BLaER1 treated with 17β-estradiol and CSF1 and Interleukin-3, amounts not matched to agents 10 nM and 100 nM (cell line): ENCODE measurements around the gene MACROH2A2.

Source experiments
- H3K27ac ChIP-seq, 11 experiments: shearing (Covaris generic); formaldehyde crosslinking; 2 replicates each; pipeline ENCODE4 v1.8.1; 2022
- H3K27me3 ChIP-seq, 11 experiments: shearing (Covaris generic); formaldehyde crosslinking; 2 replicates each; pipeline ENCODE4 v1.8.1; 2022
- H3K36me3 ChIP-seq, 11 experiments: shearing (Covaris generic); formaldehyde crosslinking; 2 replicates each; pipeline ENCODE4 v1.8.1; 2022
- H3K4me1 ChIP-seq, 10 experiments: shearing (Covaris generic); formaldehyde crosslinking; 2 replicates each; pipeline ENCODE4 v1.8.1; 2022
- H3K4me2 ChIP-seq, 11 experiments: shearing (Covaris generic); formaldehyde crosslinking; 2 replicates each; pipeline ENCODE4 v1.8.1; 2022
- H3K4me3 ChIP-seq, 10 experiments: shearing (Covaris generic); formaldehyde crosslinking; 2 replicates each; pipeline ENCODE4 v1.8.1; 2022
- H3K9ac ChIP-seq, 11 experiments: shearing (Covaris generic); formaldehyde crosslinking; 2 replicates each; pipeline ENCODE4 v1.8.1; 2022
- H3K9me3 ChIP-seq, 11 experiments: shearing (Covaris generic); formaldehyde crosslinking; replicated peaks in 1 of 11; 2 replicates each; pipeline ENCODE4 v1.8.1; 2022
- H4K20me1 ChIP-seq, 11 experiments: shearing (Covaris generic); formaldehyde crosslinking; 2 replicates each; pipeline ENCODE4 v1.8.1; 2022
- Cebpa-rat ChIP-seq, 11 experiments: shearing (Covaris generic); IDR thresholded peaks; 2 replicates each; pipeline ENCODE4 v1.8.1; 2022

The MACROH2A2 gene

DNA sequence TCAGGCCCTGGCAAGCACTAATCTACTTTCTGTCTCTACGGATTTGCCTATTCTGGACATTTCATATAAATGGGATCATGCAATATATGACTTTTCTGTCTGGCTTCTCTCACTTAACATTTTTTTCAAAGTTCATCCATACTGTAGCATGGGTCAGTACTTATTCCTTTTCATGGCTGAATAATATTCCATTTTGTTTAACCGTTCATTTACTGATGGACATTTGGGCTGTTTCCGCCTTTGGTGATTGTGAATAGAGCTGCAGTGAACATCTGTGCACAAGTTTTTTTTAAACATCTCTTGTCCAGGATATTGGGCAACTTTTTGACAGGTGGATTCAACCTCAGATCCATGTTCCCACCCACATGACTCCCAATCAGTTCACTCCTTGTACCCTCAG lies 49.0 kb downstream of the MACROH2A2 start:
- Histone ChIP-seq H3K9me3 (no peaks in the 10 kb centered on the region), H3K4me2 (no peak overlapping the region), H3K4me1 (peaks cover 0 to 4% (median 2%) of the 10 kb centered on the region in 10 experiments; a peak in 9 of 20 replicates), H3K27me3 (no peaks in the 10 kb centered on the region), H4K20me1 (no peaks in the 10 kb centered on the region), H3K4me3 (no peak overlapping the region), H3K36me3 (peaks cover 47 to 95% (median 79%) of the 10 kb centered on the region in 11 experiments), H3K9ac (no peak overlapping the region), H3K27ac (no peak overlapping the region)
- TF ChIP-seq Cebpa-rat (IDR thresholded peaks at IDR 0.05): no peak

DNA sequence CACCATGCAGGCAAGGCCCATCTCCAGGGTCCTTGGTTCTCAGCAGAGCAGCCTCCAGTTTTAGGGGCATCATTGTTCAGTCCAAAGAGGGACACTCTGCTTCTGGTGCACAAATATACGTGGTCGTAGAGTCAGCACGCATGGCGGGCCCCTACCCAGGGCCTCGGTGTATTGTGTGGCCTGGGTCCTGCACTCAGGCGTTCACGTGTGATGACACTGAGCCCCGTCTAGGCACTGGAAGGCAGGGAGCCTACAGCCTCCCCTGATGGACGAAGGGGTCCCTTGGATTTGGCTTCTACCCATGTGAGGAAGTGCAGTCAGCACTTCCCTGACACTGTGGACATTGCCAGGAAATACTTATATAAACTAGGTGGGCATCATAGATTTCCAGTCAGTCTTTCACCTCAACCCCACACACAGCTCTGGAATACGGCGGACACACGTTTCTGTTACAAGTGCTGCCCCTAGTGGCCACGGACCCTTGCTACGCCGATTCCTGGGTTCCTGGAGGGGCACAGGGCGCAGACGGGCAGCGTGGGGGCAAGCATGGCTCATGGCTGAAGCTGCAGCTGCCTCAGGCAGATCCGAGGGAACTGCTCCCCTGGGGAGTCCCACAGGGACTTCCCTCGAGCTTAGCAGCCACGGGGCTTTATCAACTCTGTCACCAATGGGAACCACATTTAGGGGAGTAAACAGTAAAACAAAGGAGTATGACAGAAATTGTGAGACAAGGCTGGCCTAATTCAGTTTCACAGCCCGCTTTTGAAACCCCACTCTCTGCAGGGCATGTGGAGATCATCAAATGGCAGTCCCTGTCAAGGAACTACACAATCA lies 54.5 kb downstream of the MACROH2A2 start:
- peak overlapping the region in 10 of 11 experiments; percentile 9 to 68 (median 52); a peak in 19 of 22 replicates for H3K4me2 ChIP-seq
- no peak for TF ChIP-seq Cebpa-rat (IDR thresholded peaks at IDR 0.05)
- H3K27me3 ChIP-seq: no peaks in the 10 kb centered on the region
- no peaks in the 10 kb centered on the region for H3K9me3 ChIP-seq
- no peak overlapping the region for H3K9ac ChIP-seq
- H3K27ac ChIP-seq: peak overlapping the region in 5 of 11 experiments; percentile 1 to 32 (median 23); a peak in 9 of 22 replicates
- peaks cover 31 to 87% (median 63%) of the 10 kb centered on the region in 11 experiments for H3K36me3 ChIP-seq
- H3K4me3 ChIP-seq: no peak overlapping the region
- peaks cover 0 to 14% (median 0%) of the 10 kb centered on the region in 11 experiments; a peak in 1 of 22 replicates for H4K20me1 ChIP-seq
- peaks cover 10 to 32% (median 20%) of the 10 kb centered on the region in 10 experiments; a peak in 19 of 20 replicates for H3K4me1 ChIP-seq

DNA sequence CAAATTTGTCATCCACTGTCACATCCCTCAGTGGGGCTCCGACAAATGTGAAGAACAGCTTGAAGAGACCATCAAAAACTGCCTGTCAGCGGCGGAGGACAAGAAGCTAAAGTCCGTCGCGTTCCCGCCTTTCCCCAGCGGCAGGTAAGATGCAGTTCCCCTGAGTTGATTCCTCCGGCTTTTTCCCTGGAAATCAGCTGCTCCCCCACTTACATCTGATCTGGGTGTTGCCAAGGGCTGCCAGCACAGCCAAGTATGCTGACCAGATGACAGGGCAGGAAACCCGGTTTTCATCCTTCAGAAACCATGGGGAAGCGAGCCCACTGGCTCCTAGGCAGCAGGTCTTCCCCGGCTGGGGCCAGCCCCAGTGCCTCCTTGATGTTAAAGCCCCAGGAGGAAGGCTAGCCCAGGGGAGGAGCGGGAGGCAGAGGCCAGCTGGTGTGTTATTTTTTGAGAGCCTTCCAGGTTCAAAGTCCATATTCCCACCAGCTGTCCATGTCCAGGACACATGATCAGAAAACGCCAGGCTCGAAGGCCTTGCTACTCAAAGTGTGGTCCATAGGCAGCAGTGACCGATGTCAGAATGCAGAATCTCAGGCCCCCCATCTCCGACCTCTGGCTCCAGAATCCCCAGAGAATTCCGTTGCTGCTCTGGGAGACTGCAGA lies 56.6 kb downstream of the MACROH2A2 start:
- Histone ChIP-seq H3K9ac (no peak overlapping the region), H3K9me3 (no peaks in the 10 kb centered on the region), H3K4me1 (peaks cover 10 to 52% (median 38%) of the 10 kb centered on the region in 10 experiments; a peak in 19 of 20 replicates), H3K27me3 (no peaks in the 10 kb centered on the region), H3K36me3 (peaks cover 50 to 87% (median 67%) of the 10 kb centered on the region in 11 experiments), H3K27ac (no peak overlapping the region), H3K4me3 (no peak overlapping the region), H4K20me1 (peaks cover 0 to 22% (median 0%) of the 10 kb centered on the region in 11 experiments; a peak in 2 of 22 replicates), H3K4me2 (no peak overlapping the region)
- no peak for TF ChIP-seq Cebpa-rat (IDR thresholded peaks at IDR 0.05)

DNA sequence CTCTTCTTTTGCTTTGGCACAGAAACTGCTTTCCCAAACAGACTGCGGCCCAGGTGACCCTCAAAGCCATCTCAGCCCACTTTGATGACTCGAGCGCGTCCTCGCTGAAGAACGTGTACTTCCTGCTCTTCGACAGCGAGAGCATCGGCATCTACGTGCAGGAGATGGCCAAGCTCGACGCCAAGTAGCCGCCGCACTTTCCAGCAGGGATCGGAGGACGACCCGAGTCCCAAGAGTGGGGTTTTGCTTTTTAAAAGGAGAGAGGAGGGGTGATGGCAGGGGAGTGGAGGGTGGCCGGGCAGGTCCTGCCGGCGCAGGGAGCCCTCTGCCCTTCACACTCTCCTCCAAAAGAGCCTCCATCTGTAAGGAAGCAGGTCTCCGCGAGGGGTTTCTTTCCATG lies 58.9 kb downstream of the MACROH2A2 start:
- H3K36me3 ChIP-seq: peaks cover 59 to 79% (median 66%) of the 10 kb centered on the region in 11 experiments
- H3K27me3 ChIP-seq: no peaks in the 10 kb centered on the region
- no peak for TF ChIP-seq Cebpa-rat (IDR thresholded peaks at IDR 0.05)
- H3K27ac ChIP-seq: peak overlapping the region in 1 of 11 experiments; percentile 39; a peak in 1 of 22 replicates
- no peaks in the 10 kb centered on the region for H3K9me3 ChIP-seq
- H4K20me1 ChIP-seq: peaks cover 0 to 31% (median 0%) of the 10 kb centered on the region in 11 experiments; a peak in 2 of 22 replicates
- no peak overlapping the region for H3K4me3 ChIP-seq
- H3K4me2 ChIP-seq: no peak overlapping the region
- H3K9ac ChIP-seq: no peak overlapping the region
- peaks cover 10 to 51% (median 37%) of the 10 kb centered on the region in 10 experiments; a peak in 19 of 20 replicates for H3K4me1 ChIP-seq

DNA sequence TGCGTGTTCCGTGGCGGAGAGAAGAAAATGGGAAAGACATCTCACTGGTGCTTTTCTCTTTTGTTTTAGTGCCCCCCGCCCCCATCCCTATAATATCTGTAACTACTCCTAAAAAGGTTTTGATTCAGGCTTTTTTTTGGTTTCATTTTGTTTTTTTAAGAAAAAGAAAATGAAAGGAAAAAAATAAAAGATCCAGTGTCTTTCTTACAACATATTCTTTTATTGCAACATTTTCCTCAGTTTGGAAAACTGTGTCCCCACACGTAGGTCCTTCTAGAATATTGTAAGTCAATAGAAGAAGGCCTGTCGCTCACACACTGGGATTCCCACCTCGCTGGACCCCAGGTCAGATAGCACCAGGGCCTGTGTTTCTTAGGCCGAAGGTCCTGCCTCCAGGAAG lies 59.4 kb downstream of the MACROH2A2 start:
- Histone ChIP-seq H3K27ac (peak overlapping the region in 1 of 11 experiments; percentile 39; a peak in 1 of 22 replicates), H3K36me3 (peaks cover 59 to 81% (median 67%) of the 10 kb centered on the region in 11 experiments), H3K27me3 (no peaks in the 10 kb centered on the region), H3K4me2 (no peak overlapping the region), H3K4me1 (peaks cover 9 to 45% (median 31%) of the 10 kb centered on the region in 10 experiments; a peak in 19 of 20 replicates), H3K9me3 (no peaks in the 10 kb centered on the region), H4K20me1 (peaks cover 0 to 37% (median 0%) of the 10 kb centered on the region in 11 experiments; a peak in 2 of 22 replicates), H3K9ac (no peak overlapping the region), H3K4me3 (no peak overlapping the region)
- no peak for TF ChIP-seq Cebpa-rat (IDR thresholded peaks at IDR 0.05)

DNA sequence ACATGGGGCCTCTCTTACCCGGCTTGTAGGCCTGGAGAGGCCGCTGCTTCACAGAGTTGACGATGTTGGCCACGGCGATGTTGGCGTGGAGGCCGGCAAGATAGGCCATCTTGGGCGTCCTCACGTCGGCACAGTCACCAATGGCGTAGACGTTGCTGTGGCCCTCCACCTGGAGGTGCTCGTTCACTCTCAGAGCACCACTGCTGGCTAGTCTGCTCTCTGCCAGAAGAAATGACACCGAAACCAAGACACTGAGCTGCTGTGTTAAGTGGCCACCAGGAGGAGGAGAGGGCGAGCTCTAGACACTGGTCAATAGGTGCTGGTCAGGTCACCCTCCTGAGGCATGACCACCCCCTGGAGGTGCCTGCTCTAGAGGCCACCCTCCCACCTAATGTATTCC lies 62.3 kb downstream of the MACROH2A2 start:
- peaks cover 42 to 96% (median 77%) of the 10 kb centered on the region in 11 experiments for H3K36me3 ChIP-seq
- peaks cover 0 to 32% (median 0%) of the 10 kb centered on the region in 11 experiments; a peak in 3 of 22 replicates for H4K20me1 ChIP-seq
- H3K9ac ChIP-seq: no peak overlapping the region
- peaks cover 0 to 29% (median 17%) of the 10 kb centered on the region in 10 experiments; a peak in 13 of 20 replicates for H3K4me1 ChIP-seq
- no peak overlapping the region for H3K27ac ChIP-seq
- H3K27me3 ChIP-seq: no peaks in the 10 kb centered on the region
- H3K4me3 ChIP-seq: no peak overlapping the region
- no peak for TF ChIP-seq Cebpa-rat (IDR thresholded peaks at IDR 0.05)
- no peaks in the 10 kb centered on the region for H3K9me3 ChIP-seq
- H3K4me2 ChIP-seq: no peak overlapping the region

DNA sequence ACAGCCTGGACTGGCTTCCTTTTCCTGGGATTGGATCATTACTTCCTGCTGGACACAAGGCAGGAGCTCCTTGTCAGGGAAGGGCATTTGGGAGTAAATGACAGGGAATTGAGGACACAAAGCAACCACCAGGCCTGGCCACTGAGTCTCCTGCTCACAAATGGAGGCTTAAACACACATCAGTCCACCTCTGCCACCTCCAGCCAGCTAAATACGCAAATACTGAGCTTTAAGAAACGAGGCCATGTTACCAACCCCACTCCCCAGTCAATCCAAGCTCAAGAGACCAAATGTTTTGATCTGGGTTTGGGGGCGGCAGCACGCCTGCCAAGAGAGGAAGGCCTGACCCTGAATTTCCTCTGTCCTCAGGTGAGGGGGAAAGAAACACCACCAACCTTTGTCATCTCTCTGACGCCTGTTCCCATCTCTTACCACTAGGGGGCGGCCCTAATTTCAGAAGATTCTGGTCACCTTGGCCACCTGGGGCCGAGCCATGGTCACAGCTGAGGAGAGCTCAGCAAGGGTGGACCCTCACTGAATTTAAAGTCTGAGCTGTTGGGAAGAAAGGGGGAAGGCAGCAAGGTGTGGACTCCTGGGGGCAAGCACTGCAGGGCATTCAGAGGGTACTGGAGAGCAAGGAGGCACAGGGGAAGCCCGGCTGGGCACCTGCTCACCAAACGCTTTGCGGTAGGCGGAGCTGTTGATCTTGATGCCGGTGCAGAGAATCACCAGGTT lies 63.5 kb downstream of the MACROH2A2 start:
- Histone ChIP-seq H3K9ac (no peak overlapping the region), H3K27ac (no peak overlapping the region), H3K4me1 (peaks cover 0 to 29% (median 17%) of the 10 kb centered on the region in 10 experiments; a peak in 13 of 20 replicates), H3K9me3 (no peaks in the 10 kb centered on the region), H4K20me1 (peaks cover 0 to 32% (median 0%) of the 10 kb centered on the region in 11 experiments; a peak in 3 of 22 replicates), H3K4me3 (no peak overlapping the region), H3K27me3 (no peaks in the 10 kb centered on the region), H3K4me2 (no peak overlapping the region), H3K36me3 (peaks cover 32 to 96% (median 74%) of the 10 kb centered on the region in 11 experiments)
- TF ChIP-seq Cebpa-rat (IDR thresholded peaks at IDR 0.05): no peak

DNA sequence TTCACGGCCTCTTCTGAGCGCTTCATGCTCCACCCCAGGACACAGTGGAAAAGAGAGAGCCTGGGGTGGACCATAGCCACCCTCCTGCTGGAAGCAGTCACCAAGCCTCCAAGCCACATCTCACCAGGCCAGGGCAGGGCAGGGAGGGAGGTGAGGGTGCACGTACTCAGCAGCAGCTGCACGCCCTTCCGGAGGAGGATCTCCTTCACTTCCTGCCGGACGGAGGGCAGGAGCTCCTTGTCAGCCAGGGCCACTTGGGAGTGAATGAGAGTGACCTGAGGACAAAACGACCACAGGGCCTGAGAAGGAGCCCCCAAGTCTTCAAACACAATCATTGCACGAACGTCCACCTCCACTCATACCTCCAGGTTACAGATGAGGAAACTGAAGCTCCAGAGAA lies 65.0 kb downstream of the MACROH2A2 start:
- Histone ChIP-seq H3K4me3 (no peak overlapping the region), H3K36me3 (peaks cover 20 to 94% (median 66%) of the 10 kb centered on the region in 11 experiments), H4K20me1 (peaks cover 0 to 31% (median 0%) of the 10 kb centered on the region in 11 experiments; a peak in 3 of 22 replicates), H3K4me2 (no peak overlapping the region), H3K9me3 (no peaks in the 10 kb centered on the region), H3K9ac (no peak overlapping the region), H3K27ac (no peak overlapping the region), H3K27me3 (no peaks in the 10 kb centered on the region), H3K4me1 (peaks cover 0 to 20% (median 17%) of the 10 kb centered on the region in 10 experiments; a peak in 16 of 20 replicates)
- no peak for TF ChIP-seq Cebpa-rat (IDR thresholded peaks at IDR 0.05)
